ENCODE measurements around the gene BEST1. TPM values are rescaled to one million over a fixed set of nuclear protein-coding genes. Genes with fewer than 3 reads are reported as not detected.

Gene BEST1
- total and polyA plus RNA-seq, 2 of the 13 experiments (the other 11 are each of a cell fraction or from before 2014, with no cell fraction given) = 0.09 to 0.65 TPM

DNA sequence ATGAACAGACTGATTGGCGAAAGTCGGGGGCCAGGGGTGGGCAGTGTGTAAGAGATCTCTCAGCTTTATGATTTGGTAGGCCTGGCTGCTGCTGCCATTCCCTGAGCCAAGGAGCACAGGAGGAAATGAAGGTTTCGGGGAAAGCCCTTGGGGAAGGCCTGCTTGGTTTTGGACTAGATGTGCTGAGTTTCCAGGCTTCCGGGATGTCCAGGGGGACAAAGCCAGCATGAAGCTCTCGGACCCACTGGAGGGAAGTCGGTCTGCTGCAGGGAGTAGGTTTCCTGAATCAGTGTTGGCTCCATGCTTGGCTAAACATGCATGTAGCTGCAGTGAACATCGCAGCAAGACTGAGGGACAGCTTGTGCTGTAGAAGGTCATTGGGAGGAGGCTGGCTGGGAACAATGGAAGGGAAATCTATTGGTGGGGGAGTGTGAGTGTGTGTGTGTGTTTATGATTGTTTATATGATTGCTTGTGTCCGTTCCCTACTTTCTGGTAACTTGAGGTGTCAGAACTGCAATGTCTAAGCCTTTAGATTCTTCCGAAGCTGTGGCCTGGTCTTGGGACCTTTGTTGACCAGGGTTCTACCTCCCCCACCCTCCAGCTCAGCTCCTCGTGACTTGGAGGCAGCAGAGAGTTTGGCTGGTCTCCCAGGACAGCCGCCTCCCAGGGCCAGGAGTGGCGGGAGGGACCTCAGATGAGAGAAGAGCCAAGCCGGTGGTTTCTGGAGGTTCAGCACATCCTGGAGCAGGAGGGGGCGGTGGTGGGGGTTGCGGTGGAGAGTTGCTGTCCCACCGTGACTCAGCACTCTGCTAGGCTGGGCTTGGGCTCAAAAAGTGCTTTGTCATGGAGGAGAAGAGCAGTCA, 21.3 kb downstream of the BEST1 start (continued):
- peak; percentile 57; the same call in 1 of the 2 replicates for TF ChIP-seq FOXK1 (CRISPR knock-in tag; IDR thresholded peaks at IDR 0.05; ENCODE audit: borderline replicate concordance, low read depth)
- peak; percentile 58 for TF ChIP-seq RBM39 (IDR thresholded peaks at IDR 0.05; ENCODE audit: low read depth, low read length, poor library complexity, severe bottlenecking)
- TF ChIP-seq, protein P1, sequence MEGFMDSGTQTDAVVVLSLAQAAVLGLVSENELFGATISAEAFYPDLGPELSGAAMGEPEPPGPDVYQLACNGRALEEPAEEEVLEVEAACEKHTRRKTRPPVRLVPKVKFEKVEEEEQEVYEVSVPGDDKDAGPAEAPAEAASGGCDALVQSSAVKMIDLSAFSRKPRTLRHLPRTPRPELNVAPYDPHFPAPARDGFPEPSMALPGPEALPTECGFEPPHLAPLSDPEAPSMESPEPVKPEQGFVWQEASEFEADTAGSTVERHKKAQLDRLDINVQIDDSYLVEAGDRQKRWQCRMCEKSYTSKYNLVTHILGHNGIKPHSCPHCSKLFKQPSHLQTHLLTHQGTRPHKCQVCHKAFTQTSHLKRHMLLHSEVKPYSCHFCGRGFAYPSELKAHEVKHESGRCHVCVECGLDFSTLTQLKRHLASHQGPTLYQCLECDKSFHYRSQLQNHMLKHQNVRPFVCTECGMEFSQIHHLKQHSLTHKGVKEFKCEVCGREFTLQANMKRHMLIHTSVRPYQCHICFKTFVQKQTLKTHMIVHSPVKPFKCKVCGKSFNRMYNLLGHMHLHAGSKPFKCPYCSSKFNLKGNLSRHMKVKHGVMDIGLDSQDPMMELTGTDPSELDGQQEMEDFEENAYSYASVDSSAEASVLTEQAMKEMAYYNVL (CRISPR knock-in tag; IDR thresholded peaks at IDR 0.05; ENCODE audit: borderline replicate concordance) = peak; percentile 58; the same call in 1 of the 2 replicates
- peak; percentile 76 for TF ChIP-seq RBM22 (optimal IDR thresholded peaks at IDR 0.05; ENCODE audit: low read length)
- peak; percentile 13 for TF ChIP-seq AGO2 (optimal IDR thresholded peaks at IDR 0.05; ENCODE audit: low read depth, low read length)
- peak; percentile 52; the same call in 1 of the 2 replicates for TF ChIP-seq HMG20B (CRISPR knock-in tag; conservative IDR thresholded peaks at IDR 0.05)
- peak; percentile 42 for TF ChIP-seq RAD21 (CRISPR knock-in tag; IDR thresholded peaks at IDR 0.05)
- no peak for TF ChIP-seq GLI4 (CRISPR knock-in tag; IDR thresholded peaks at IDR 0.05; ENCODE audit: borderline replicate concordance)
- TF ChIP-seq NFKB2 (CRISPR knock-in tag; IDR thresholded peaks at IDR 0.05; ENCODE audit: borderline replicate concordance) = peak; percentile 85; the same call in 1 of the 2 replicates
- TF ChIP-seq ZNF143 (CRISPR knock-in tag; IDR thresholded peaks at IDR 0.05) = peak; percentile 41; the same call in 1 of the 2 replicates
- peak; percentile 41; the same call in 1 of the 2 replicates for TF ChIP-seq YEATS2 (CRISPR knock-in tag; IDR thresholded peaks at IDR 0.05; ENCODE audit: borderline replicate concordance)
- peak; percentile 41; the same call in 1 of the 2 replicates for TF ChIP-seq NR2F6 (IDR thresholded peaks at IDR 0.05)
- TF ChIP-seq NR2F6 (CRISPR knock-in tag; IDR thresholded peaks at IDR 0.05) = peak; percentile 67
- 0 out of 2 replicates have a peak, but pooled peaks have one; percentile 12 for TF ChIP-seq ZMYM2 (CRISPR knock-in tag; IDR thresholded peaks at IDR 0.05)
- TF ChIP-seq, protein P2, sequence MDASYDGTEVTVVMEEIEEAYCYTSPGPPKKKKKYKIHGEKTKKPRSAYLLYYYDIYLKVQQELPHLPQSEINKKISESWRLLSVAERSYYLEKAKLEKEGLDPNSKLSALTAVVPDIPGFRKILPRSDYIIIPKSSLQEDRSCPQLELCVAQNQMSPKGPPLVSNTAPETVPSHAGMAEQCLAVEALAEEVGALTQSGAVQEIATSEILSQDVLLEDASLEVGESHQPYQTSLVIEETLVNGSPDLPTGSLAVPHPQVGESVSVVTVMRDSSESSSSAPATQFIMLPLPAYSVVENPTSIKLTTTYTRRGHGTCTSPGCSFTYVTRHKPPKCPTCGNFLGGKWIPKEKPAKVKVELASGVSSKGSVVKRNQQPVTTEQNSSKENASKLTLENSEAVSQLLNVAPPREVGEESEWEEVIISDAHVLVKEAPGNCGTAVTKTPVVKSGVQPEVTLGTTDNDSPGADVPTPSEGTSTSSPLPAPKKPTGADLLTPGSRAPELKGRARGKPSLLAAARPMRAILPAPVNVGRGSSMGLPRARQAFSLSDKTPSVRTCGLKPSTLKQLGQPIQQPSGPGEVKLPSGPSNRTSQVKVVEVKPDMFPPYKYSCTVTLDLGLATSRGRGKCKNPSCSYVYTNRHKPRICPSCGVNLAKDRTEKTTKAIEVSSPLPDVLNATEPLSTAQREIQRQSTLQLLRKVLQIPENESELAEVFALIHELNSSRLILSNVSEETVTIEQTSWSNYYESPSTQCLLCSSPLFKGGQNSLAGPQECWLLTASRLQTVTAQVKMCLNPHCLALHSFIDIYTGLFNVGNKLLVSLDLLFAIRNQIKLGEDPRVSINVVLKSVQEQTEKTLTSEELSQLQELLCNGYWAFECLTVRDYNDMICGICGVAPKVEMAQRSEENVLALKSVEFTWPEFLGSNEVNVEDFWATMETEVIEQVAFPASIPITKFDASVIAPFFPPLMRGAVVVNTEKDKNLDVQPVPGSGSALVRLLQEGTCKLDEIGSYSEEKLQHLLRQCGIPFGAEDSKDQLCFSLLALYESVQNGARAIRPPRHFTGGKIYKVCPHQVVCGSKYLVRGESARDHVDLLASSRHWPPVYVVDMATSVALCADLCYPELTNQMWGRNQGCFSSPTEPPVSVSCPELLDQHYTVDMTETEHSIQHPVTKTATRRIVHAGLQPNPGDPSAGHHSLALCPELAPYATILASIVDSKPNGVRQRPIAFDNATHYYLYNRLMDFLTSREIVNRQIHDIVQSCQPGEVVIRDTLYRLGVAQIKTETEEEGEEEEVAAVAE (CRISPR knock-in tag; IDR thresholded peaks at IDR 0.05; ENCODE audit: borderline replicate concordance) = 0 out of 2 replicates have a peak, but pooled peaks have one; percentile 48
- TF ChIP-seq MAFG (CRISPR knock-in tag; IDR thresholded peaks at IDR 0.05) = peak; percentile 99
- TF ChIP-seq, protein P3, sequence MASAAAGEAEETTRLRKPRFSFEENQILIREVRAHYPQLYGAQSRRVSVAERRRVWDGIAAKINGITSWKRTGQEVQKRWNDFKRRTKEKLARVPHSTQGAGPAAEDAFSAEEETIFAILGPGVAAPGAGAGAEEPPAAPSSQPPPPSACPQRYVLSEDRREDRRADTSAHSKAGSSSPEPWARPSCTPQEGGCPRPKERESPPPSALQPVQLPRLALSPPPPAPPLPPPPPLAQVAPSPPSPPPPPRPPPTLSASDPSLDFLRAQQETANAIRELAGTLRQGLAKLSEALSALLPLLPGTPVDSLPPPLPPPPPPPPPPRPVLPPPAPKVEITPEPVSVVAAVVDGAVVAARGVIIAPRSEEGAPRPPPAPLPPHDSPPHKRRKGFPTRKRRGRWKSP (CRISPR knock-in tag; IDR thresholded peaks at IDR 0.05) = 0 out of 2 replicates have a peak, but pooled peaks have one; percentile 8
- TF ChIP-seq POLR2AphosphoS5 (IDR thresholded peaks at IDR 0.05; ENCODE audit: low read depth, low read length) = peak; percentile 59
- TF ChIP-seq ZNF34 (CRISPR knock-in tag; IDR thresholded peaks at IDR 0.05; ENCODE audit: borderline replicate concordance) = 0 out of 2 replicates have a peak, but pooled peaks have one; percentile 74
- TF ChIP-seq AGO1 (IDR thresholded peaks at IDR 0.05; ENCODE audit: low read depth, low read length, poor library complexity, severe bottlenecking) = peak; percentile 30
